GM19035 (cell line): Measurements from ENCODE around the gene ZNF483.
"Not testable (repeated sequence)": the region's sequence is repeated elsewhere in the genome, so short reads cannot be mapped to it uniquely, and the experiment has no call there.

ENCODE experiments used
- ATAC-seq: cut with Tn5 transposase; IDR thresholded peaks from one replicate; pipeline ENCODE4 v1.9.1; 2021; ENCODE audit not compliant: unreplicated experiment

ZNF483 gene

GRCh38 chr9:111610149-111610548 is 85.2 kb downstream of the ZNF483 start:
- ATAC-seq = no peak

- no peak for ATAC-seq
Observed at GRCh38 chr9:111610845-111611244, 85.9 kb downstream of the ZNF483 start.

- no peak for ATAC-seq
Observed at GRCh38 chr9:111613436-111614040, 88.6 kb downstream of the ZNF483 start.

- ATAC-seq = no peak
Observed at GRCh38 chr9:111615928-111616327, 90.9 kb downstream of the ZNF483 start.

GRCh38 chr9:111617349-111617748 is 92.4 kb downstream of the ZNF483 start:
- ATAC-seq = not testable (repeated sequence)

GRCh38 chr9:111621895-111622480 is 97.0 kb downstream of the ZNF483 start:
- no peak for ATAC-seq

- no peak for ATAC-seq
Observed at GRCh38 chr9:111622626-111623025, 97.6 kb downstream of the ZNF483 start.
